LNCaP clone FGC (cell line): ENCODE results near the gene PCDHB10.
A peak's percentile ranks its signal among the peaks of the same experiment; 100 is the strongest.
"Not testable (repeated sequence)": the region's sequence is repeated elsewhere in the genome, so short reads cannot be mapped to it uniquely, and the experiment has no call there.

Experiments
- DNase-seq: peaks from one replicate; pipeline ENCODE4 v3.0.0-alpha.2; 2011; ENCODE audit warnings: low read depth
- H3K4me3 ChIP-seq: 2 replicates; pipeline ENCODE4 v1.5.1; 2011; ENCODE audit warnings: mild to moderate bottlenecking, low read depth, low read length, control low read depth
- CTCF ChIP-seq: IDR thresholded peaks from 2 replicates; pipeline ENCODE4 v1.5.1; 2012; ENCODE audit warnings: mild to moderate bottlenecking; ENCODE audit not compliant: control insufficient read depth, insufficient read depth; ENCODE audit errors: extremely low read depth

The PCDHB10 gene

DNA sequence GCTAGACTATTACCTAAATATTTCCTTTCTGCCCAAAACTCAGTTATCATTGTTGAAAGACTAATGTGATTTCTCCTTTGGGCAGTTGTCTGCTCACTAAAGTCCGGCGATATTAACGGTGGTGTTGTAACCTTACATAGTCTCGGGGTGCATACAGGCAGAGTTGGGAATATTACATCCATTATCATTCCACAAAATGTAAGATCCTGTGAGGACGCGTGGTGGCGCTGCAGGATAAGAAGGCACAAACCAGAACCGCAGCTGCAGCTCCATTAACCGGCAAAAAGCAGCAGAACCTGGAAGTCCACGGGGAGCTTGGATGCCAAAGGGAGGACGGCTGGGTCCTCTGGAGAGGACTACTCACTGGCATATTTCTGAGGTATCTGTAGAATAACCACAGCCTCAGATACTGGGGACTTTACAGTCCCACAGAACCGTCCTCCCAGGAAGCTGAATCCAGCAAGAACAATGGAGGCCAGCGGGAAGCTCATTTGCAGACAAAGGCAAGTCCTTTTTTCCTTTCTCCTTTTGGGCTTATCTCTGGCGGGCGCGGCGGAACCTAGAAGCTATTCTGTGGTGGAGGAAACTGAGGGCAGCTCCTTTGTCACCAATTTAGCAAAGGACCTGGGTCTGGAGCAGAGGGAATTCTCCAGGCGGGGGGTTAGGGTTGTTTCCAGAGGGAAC, 21.6 kb downstream of the PCDHB10 start, which contains the start of gene PCDHB13:
Gene PCDHB13, plus strand, starts transcription at position 264 of the 684 bp plus-strand sequence. Its CDS starts 205 bp downstream, at position 469.
- TF ChIP-seq CTCF = peak; percentile 63
- DNase-seq = peak; percentile 47
- H3K4me3 ChIP-seq = peak within 1 kb of the TSS; percentile 36

GRCh38 chr5:141214583-141214982, 22.4 kb downstream of the PCDHB10 start:
- DNase-seq, H3K4me3 ChIP-seq: not testable (repeated sequence)

GRCh38 chr5:141215504-141215903, 23.4 kb downstream of the PCDHB10 start:
- not testable (repeated sequence) for DNase-seq, H3K4me3 ChIP-seq

- not testable (repeated sequence) for DNase-seq, H3K4me3 ChIP-seq
Measured at GRCh38 chr5:141216035-141216434, 23.9 kb downstream of the PCDHB10 start.

- DNase-seq = peak; percentile 32
- peak; percentile 46 for TF ChIP-seq CTCF
- H3K4me3 ChIP-seq = peak within 1 kb of the TSS; percentile 37
Measured at GRCh38 chr5:141223112-141223783, 31.1 kb downstream of the PCDHB10 start, which contains the start of gene PCDHB14. Gene PCDHB14, plus strand, starts transcription at chr5:141223343. Its CDS starts 163 bp downstream, at chr5:141223506.

DNA sequence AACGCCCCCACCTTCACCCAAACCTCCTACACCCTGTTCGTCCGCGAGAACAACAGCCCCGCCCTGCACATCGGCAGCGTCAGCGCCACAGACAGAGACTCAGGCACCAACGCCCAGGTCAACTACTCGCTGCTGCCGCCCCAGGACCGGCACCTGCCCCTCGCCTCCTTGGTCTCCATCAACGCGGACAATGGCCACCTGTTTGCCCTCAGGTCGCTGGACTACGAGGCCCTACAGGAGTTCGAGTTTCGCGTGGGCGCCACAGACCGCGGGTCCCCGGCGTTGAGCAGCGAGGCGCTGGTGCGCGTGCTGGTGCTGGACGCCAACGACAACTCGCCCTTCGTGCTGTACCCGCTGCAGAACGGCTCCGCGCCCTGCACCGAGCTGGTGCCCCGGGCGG, 32.7 kb downstream of the PCDHB10 start:
- not testable (repeated sequence) for DNase-seq, H3K4me3 ChIP-seq

DNA sequence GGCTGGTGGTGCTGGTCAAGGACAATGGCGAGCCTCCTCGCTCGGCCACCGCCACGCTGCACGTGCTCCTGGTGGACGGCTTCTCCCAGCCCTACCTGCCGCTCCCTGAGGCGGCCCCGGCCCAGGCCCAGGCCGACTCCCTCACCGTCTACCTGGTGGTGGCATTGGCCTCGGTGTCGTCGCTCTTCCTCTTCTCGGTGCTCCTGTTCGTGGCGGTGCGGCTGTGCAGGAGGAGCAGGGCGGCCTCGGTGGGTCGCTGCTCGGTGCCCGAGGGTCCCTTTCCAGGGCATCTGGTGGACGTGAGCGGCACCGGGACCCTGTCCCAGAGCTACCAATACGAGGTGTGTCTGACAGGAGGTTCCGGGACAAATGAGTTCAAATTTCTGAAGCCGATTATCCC, 33.3 kb downstream of the PCDHB10 start:
- not testable (repeated sequence) for DNase-seq, H3K4me3 ChIP-seq

DNA sequence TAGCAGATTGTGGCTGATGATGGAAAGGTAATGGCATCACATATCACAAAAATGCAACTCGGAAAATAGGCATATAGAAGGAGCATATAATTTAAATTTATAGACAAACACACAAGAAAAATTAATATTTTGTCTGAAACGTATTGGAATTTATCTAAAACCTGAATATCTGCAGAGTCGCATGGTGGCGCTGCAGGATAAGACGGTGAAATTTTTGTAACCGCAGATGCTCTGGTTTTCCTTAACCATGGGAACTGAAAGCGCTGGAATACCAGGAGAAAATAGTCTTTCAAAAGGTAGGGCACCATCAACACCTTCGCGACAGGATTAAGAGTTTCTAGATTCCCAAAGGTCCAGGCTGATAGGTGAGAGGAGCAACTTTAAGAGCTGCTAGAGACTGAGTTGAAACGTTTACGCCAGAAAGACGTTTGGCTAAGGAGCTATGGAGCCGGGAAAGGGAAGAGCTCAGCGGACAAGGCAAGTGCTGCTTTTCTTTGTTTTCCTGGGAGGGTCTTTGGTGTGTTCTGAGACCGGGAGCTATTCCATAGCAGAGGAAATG, 42.0 kb downstream of the PCDHB10 start:
- DNase-seq = no peak
- TF ChIP-seq CTCF = peak; percentile 42
- H3K4me3 ChIP-seq = peak overlapping the region; percentile 39

GRCh38 chr5:141235922-141236321, 43.8 kb downstream of the PCDHB10 start:
- not testable (repeated sequence) for H3K4me3 ChIP-seq, DNase-seq

DNA sequence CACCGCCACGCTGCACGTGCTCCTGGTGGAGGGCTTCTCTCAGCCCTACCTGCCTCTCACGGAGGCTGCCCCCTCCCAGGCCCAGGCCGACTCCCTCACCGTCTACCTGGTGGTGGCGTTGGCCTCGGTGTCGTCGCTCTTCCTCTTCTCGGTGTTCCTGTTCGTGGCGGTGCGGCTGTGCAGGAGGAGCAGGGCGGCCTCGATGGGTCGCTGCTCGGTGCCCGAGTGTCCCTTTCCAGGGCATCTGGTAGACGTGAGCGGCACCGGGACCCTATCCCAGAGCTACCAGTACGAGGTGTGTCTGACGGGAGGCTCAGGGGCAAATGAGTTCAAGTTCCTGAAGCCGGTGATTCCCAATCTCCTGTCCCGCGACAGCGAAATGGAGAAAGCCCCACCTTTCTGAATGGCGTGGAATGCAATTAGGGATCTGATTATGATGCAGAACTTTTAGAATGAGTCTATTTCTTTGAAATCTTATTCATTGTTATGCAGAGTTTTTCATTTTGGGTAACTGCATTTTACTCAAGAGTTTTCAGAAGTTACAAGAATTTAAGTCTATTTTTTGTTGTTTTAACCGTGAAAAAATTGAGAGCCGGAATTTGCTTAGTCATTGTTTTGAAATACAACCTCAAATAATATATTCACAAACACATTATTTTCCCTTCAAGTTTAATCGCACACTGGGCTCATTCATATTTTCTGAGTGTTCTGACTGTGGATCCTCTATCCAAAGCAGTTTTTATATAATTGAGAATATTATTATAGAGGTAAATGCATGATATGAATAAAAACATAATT, 44.6 kb downstream of the PCDHB10 start:
- no peak for TF ChIP-seq CTCF
- no peak for DNase-seq
- H3K4me3 ChIP-seq = no peak overlapping the region
